GM12872 (cell line): ENCODE data around the gene EPM2AIP1.

ENCODE experiments used
- TF ChIP-seq, protein P1 (sequence below): IDR thresholded peaks from 3 replicates; pipeline ENCODE4 v1.5.1; 2011; ENCODE audit warnings: low read depth, mild to moderate bottlenecking, low read length, moderate library complexity; ENCODE audit not compliant: insufficient read depth

The EPM2AIP1 gene

DNA sequence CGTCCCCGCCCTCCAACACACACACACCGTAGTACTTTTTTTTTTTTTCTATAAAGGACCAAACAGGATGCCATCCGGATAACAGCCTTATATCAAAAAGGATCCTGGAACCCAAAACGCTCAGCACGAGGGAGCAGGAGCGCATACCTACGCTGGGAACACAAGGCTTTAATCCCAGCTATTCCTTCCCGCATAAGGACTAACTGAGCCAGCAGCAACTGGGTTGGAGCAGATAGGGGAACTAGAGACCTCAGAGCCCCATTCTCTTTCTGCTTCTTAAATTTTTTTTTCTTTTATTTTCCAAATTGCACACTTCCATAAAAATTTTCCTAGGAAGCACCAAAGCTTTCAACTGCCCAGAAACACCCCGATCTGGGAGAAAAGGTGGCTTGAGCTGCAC, 49.3 kb downstream of the EPM2AIP1 start:
- TF ChIP-seq, protein P1, sequence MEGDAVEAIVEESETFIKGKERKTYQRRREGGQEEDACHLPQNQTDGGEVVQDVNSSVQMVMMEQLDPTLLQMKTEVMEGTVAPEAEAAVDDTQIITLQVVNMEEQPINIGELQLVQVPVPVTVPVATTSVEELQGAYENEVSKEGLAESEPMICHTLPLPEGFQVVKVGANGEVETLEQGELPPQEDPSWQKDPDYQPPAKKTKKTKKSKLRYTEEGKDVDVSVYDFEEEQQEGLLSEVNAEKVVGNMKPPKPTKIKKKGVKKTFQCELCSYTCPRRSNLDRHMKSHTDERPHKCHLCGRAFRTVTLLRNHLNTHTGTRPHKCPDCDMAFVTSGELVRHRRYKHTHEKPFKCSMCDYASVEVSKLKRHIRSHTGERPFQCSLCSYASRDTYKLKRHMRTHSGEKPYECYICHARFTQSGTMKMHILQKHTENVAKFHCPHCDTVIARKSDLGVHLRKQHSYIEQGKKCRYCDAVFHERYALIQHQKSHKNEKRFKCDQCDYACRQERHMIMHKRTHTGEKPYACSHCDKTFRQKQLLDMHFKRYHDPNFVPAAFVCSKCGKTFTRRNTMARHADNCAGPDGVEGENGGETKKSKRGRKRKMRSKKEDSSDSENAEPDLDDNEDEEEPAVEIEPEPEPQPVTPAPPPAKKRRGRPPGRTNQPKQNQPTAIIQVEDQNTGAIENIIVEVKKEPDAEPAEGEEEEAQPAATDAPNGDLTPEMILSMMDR: no peak

- TF ChIP-seq, protein P1: no peak
Observed at GRCh38 chr3:36942638-36943248, 50.2 kb downstream of the EPM2AIP1 start.

GRCh38 chr3:36941658-36942057, 51.3 kb downstream of the EPM2AIP1 start:
- TF ChIP-seq, protein P1: no peak

- TF ChIP-seq, protein P1: no peak
Observed at GRCh38 chr3:36941162-36941561, 51.8 kb downstream of the EPM2AIP1 start.

GRCh38 chr3:36937492-36937891, 55.4 kb downstream of the EPM2AIP1 start:
- TF ChIP-seq, protein P1: no peak
